ENCODE data around the gene TRDN.
"Not testable (repeated sequence)": the region's sequence is repeated elsewhere in the genome, so short reads cannot be mapped to it uniquely, and the experiment has no call there.

The TRDN gene

GRCh38 chr6:123562677-123563076 lies 74.1 kb downstream of the TRDN start:
- no peaks in the 10 kb centered on the region for H3K27me3 Mint-ChIP-seq
- peaks cover 7 to 9% of the 10 kb centered on the region in 2 donors for H3K9me3 Mint-ChIP-seq
- DNase-seq (no peak), ATAC-seq (replicated peaks) (no peak)
- H3K27ac Mint-ChIP-seq: no peak overlapping the region
- H3K4me1 Mint-ChIP-seq: no peaks in the 10 kb centered on the region
- no peak overlapping the region for H3K4me3 Mint-ChIP-seq
- H3K36me3 Mint-ChIP-seq: no peaks in the 10 kb centered on the region

DNA sequence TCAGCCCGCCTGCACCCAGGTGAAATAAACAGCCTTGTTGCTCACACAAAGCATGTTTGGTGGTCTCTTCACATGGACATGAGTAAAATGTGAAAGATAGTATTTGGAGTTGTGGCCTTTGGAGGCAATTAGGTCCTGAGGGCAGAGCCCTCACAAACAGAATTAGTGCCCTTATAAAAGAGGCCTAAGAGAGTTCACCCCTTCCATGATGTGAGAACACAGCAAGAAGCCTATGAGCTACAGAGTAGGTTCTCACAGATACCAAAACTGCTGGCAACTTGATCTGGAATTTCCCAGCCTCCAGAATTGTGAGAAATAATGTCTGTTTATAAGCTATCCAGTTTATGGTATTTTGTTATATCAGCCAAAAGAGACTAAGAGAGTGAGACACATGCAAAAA lies 74.5 kb downstream of the TRDN start:
- ATAC-seq (replicated peaks) (no peak), DNase-seq (no peak)
- no peak overlapping the region for H3K4me3 Mint-ChIP-seq
- H3K9me3 Mint-ChIP-seq: peaks cover 8 to 11% of the 10 kb centered on the region in 2 donors
- H3K27me3 Mint-ChIP-seq: no peaks in the 10 kb centered on the region
- H3K4me1 Mint-ChIP-seq: no peaks in the 10 kb centered on the region
- H3K27ac Mint-ChIP-seq: no peak overlapping the region
- H3K36me3 Mint-ChIP-seq: no peaks in the 10 kb centered on the region

GRCh38 chr6:123559816-123560215 lies 76.9 kb downstream of the TRDN start:
- H3K9me3 Mint-ChIP-seq: peaks cover 10 to 18% of the 10 kb centered on the region in 2 donors
- not testable (repeated sequence) for H3K4me1 Mint-ChIP-seq; H3K27me3 Mint-ChIP-seq; H3K27ac Mint-ChIP-seq; ATAC-seq (replicated peaks); H3K4me3 Mint-ChIP-seq; H3K36me3 Mint-ChIP-seq; DNase-seq

GRCh38 chr6:123557474-123557873 lies 79.3 kb downstream of the TRDN start:
- H3K27ac Mint-ChIP-seq; DNase-seq; H3K36me3 Mint-ChIP-seq; H3K4me1 Mint-ChIP-seq; H3K4me3 Mint-ChIP-seq; ATAC-seq (replicated peaks); H3K27me3 Mint-ChIP-seq: not testable (repeated sequence)
- H3K9me3 Mint-ChIP-seq: peaks cover 10 to 23% of the 10 kb centered on the region in 2 donors

GRCh38 chr6:123551939-123552707 lies 84.6 kb downstream of the TRDN start:
- Mint-ChIP-seq H3K4me1 (no peaks in the 10 kb centered on the region), H3K27me3 (no peaks in the 10 kb centered on the region), H3K9me3 (peaks cover 2 to 11% of the 10 kb centered on the region in 2 donors), H3K36me3 (no peaks in the 10 kb centered on the region), H3K4me3 (no peak overlapping the region), H3K27ac (no peak overlapping the region)
- DNase-seq (no peak), ATAC-seq (replicated peaks) (no peak)

- ATAC-seq (replicated peaks) (no peak), DNase-seq (no peak)
- Mint-ChIP-seq H3K4me1 (no peaks in the 10 kb centered on the region), H3K36me3 (no peaks in the 10 kb centered on the region), H3K4me3 (no peak overlapping the region), H3K27ac (no peak overlapping the region), H3K27me3 (no peaks in the 10 kb centered on the region), H3K9me3 (peaks cover 1 to 5% of the 10 kb centered on the region in 2 donors)
Observed at GRCh38 chr6:123550052-123550617, 86.6 kb downstream of the TRDN start.

GRCh38 chr6:123549476-123549875 lies 87.3 kb downstream of the TRDN start:
- no peak for DNase-seq
- H3K4me3 Mint-ChIP-seq: no peak overlapping the region
- no peak overlapping the region for H3K27ac Mint-ChIP-seq
- no peaks in the 10 kb centered on the region for H3K36me3 Mint-ChIP-seq
- ATAC-seq (replicated peaks): no peak
- H3K9me3 Mint-ChIP-seq: peaks cover 1 to 5% of the 10 kb centered on the region in 2 donors
- H3K4me1 Mint-ChIP-seq: no peaks in the 10 kb centered on the region
- H3K27me3 Mint-ChIP-seq: no peaks in the 10 kb centered on the region

DNA sequence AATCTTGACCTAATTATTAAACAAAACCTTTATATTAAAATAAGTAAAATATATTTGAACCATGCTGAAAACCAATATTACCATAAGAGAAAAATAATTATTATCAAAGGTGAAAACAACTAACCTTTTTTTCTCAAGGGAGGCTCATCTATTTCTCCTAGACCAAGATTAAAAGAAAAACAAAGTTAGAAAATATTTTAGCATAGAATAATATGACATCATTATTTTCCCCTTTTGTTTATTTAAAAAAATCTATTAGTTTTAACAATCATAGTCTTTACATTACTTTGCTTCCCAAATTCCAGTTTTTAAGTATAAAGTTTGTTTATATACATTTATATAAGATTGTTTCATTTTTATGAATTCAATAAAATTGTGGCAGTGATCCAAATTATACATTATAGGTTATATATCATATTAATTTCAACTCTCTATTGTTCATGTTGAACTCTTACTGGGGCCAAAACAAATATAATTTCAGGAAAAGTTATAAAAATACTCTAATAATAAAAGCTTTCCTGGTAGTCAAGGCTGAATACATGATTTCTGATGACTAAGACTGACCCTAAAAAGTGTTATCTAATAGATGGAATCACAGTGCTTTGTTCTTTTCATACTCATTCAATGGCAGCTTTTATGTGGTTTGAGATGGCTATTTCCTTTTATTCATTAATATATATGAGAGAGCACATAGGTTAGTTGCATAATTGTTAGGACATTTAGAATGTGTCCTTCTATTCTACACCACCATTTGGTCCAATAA lies 89.4 kb downstream of the TRDN start:
- ATAC-seq (replicated peaks) (no peak), DNase-seq (no peak)
- no peak overlapping the region for H3K27ac Mint-ChIP-seq
- H3K4me3 Mint-ChIP-seq: no peak overlapping the region
- H3K9me3 Mint-ChIP-seq: peaks cover 0 to 1% of the 10 kb centered on the region in 2 donors
- no peaks in the 10 kb centered on the region for H3K36me3 Mint-ChIP-seq
- H3K4me1 Mint-ChIP-seq: no peaks in the 10 kb centered on the region
- no peaks in the 10 kb centered on the region for H3K27me3 Mint-ChIP-seq

DNA sequence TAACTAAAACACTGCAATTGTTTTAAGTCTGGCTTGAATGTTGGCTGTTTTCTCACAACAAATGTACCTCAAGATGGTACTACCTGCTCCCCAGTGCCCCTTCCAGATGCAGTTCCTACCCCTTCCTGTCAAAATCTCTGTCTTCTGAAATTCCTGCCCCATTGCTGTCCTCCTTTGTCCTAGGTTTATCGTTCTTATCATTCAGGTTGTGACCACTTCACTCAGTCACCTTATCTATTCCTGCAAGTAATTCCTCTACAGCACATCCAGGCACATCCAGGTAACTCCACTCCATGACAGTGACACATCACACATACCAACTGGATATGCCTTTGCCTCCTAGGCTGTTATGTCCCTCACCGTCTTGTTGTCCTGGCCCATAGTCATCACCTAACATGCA lies 90.2 kb downstream of the TRDN start:
- Mint-ChIP-seq H3K27me3 (no peaks in the 10 kb centered on the region), H3K27ac (no peak overlapping the region), H3K4me3 (no peak overlapping the region), H3K36me3 (no peaks in the 10 kb centered on the region), H3K9me3 (peaks cover 0 to 1% of the 10 kb centered on the region in 2 donors), H3K4me1 (no peaks in the 10 kb centered on the region)
- ATAC-seq (replicated peaks): no peak
- no peak for DNase-seq

- no peaks in the 10 kb centered on the region for H3K36me3 Mint-ChIP-seq
- no peak overlapping the region for H3K4me3 Mint-ChIP-seq
- no peak for DNase-seq
- no peak for ATAC-seq (replicated peaks)
- peaks cover 0 to 2% of the 10 kb centered on the region in 2 donors for H3K9me3 Mint-ChIP-seq
- H3K27ac Mint-ChIP-seq: no peak overlapping the region
- H3K4me1 Mint-ChIP-seq: no peaks in the 10 kb centered on the region
- H3K27me3 Mint-ChIP-seq: no peaks in the 10 kb centered on the region
Observed at GRCh38 chr6:123541462-123541861, 95.3 kb downstream of the TRDN start.

DNA sequence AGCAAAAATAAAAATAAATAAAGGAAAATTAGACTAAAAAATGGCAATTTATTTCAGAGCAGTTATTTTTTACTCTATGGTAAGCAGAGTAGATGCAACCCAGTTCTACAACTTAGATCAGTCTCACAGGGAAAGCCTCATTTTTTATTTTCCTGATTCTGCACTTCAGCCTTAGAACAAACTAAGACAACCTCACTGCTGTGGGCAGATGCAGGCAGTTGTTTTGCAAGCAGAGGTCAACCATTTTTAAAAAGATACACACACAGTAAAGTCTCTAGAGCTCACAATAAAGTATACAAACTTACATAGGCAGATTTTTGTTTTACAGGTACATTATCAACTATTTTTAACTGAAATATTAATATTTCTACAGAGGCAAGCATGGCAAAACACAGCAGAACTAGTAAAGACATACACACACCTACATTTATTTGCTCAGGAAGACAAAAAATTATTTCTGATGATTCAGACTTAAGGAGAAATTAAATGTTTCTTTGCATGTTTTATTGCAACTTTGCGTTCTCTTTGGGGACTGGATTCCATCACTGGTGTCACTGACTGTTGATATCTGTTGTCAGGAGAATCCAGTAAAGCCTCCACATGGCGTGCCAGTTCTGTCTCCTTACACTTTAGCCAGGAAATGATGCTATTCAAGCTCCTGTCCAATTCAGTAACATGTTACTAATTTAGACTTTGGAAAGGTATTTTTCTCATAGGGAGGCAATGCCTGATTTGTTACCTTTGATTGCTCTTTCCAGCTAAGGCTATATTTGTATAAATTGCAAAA lies 102.7 kb downstream of the TRDN start:
- DNase-seq (no peak), ATAC-seq (replicated peaks) (no peak)
- no peak overlapping the region for H3K4me3 Mint-ChIP-seq
- H3K27me3 Mint-ChIP-seq: no peaks in the 10 kb centered on the region
- H3K27ac Mint-ChIP-seq: no peak overlapping the region
- H3K9me3 Mint-ChIP-seq: no peaks in the 10 kb centered on the region
- H3K4me1 Mint-ChIP-seq: no peaks in the 10 kb centered on the region
- no peaks in the 10 kb centered on the region for H3K36me3 Mint-ChIP-seq

- H3K4me3 Mint-ChIP-seq: no peak overlapping the region
- ATAC-seq (replicated peaks): no peak
Observed at GRCh38 chr6:123529843-123530242, 106.9 kb downstream of the TRDN start.

GRCh38 chr6:123529058-123529457 lies 107.7 kb downstream of the TRDN start:
- Mint-ChIP-seq H3K27ac (no peak overlapping the region), H3K4me1 (no peaks in the 10 kb centered on the region), H3K9me3 (peaks cover 0 to 2% of the 10 kb centered on the region in 2 donors), H3K4me3 (no peak overlapping the region), H3K36me3 (no peaks in the 10 kb centered on the region), H3K27me3 (no peaks in the 10 kb centered on the region)
- DNase-seq: no peak
- no peak for ATAC-seq (replicated peaks)

More at GRCh38 chr6:123529843-123530242, 106.9 kb downstream of the TRDN start:
- DNase-seq: no peak
- peaks cover 0 to 2% of the 10 kb centered on the region in 2 donors for H3K9me3 Mint-ChIP-seq
- H3K27me3 Mint-ChIP-seq: no peaks in the 10 kb centered on the region
- H3K4me1 Mint-ChIP-seq: no peaks in the 10 kb centered on the region
- no peaks in the 10 kb centered on the region for H3K36me3 Mint-ChIP-seq
- no peak overlapping the region for H3K27ac Mint-ChIP-seq

GRCh38 chr6:123527406-123527805 lies 109.3 kb downstream of the TRDN start:
- Mint-ChIP-seq H3K4me3 (no peak overlapping the region), H3K27me3 (no peaks in the 10 kb centered on the region), H3K4me1 (no peaks in the 10 kb centered on the region), H3K27ac (no peak overlapping the region), H3K36me3 (no peaks in the 10 kb centered on the region), H3K9me3 (peaks cover 0 to 5% of the 10 kb centered on the region in 2 donors)
- ATAC-seq (replicated peaks): no peak
- DNase-seq: no peak
